Caco-2 (cell line): ENCODE data around the gene SP8. TPM values are rescaled to one million over a fixed set of nuclear protein-coding genes. Genes with fewer than 3 reads are reported as not detected.

Experiments used
- BruUV-seq: library from RNA; stranded (reverse); fragments of 400-500 nt; replicated peaks from 2 replicates; lab custom pipeline; 2021; lab: Mats Ljungman, UMichigan
- CTCF ChIA-PET: fragments of 300-600 bp; sonication (Branson Sonifier 250); formaldehyde crosslinking; loops from one replicate; lab custom pipeline; 2022; ENCODE audit warnings: antibody characterized with exemption; lab: Charles Lee
- POLR2A ChIA-PET: fragments of 300-600 bp; sonication (Branson Sonifier 250); formaldehyde crosslinking; loops from one replicate; lab custom pipeline; 2022; ENCODE audit warnings: antibody characterized with exemption; lab: Charles Lee
- DNase-seq, 2 experiments: peaks; one replicate each; pipeline versions ENCODE4 v3.0.0 to v3.0.0-alpha.2; 2020 to 2022
- H3K27me3 ChIP-seq: replicated peaks from 2 replicates; pipeline ENCODE4 v1.6.0; 2011; ENCODE audit warnings: low read length; ENCODE audit not compliant: control insufficient read depth, insufficient read depth
- H3K36me3 ChIP-seq: 2 replicates; pipeline ENCODE4 v1.5.1; 2011; ENCODE audit warnings: low read length; ENCODE audit not compliant: control insufficient read depth, insufficient read depth
- H3K4me1 ChIP-seq: fragments of 250-450 bp; sonication (Bioruptor Pico); 2 replicates; pipeline ENCODE4 v1.5.1; 2020; ENCODE audit warnings: mild to moderate bottlenecking
- H3K4me3 ChIP-seq: 2 replicates; pipeline ENCODE4 v1.5.1; 2011; ENCODE audit warnings: low read depth, mild to moderate bottlenecking, control low read depth, low read length
- H3K9me3 ChIP-seq: fragments of 250-450 bp; sonication (Bioruptor Pico); 2 replicates; pipeline ENCODE4 v1.5.1; 2020; ENCODE audit warnings: mild to moderate bottlenecking, moderate library complexity
- H3K27ac Mint-ChIP-seq: one replicate; pipeline ENCODE4 v1.8.0; 2022; ENCODE audit warnings: mixed read lengths; ENCODE audit not compliant: unreplicated experiment
- H3K27me3 Mint-ChIP-seq: one replicate; pipeline ENCODE4 v1.8.0; 2022; ENCODE audit warnings: mixed read lengths; ENCODE audit not compliant: insufficient read depth, unreplicated experiment
- H3K36me3 Mint-ChIP-seq: one replicate; pipeline ENCODE4 v1.8.0; 2022; ENCODE audit warnings: mild to moderate bottlenecking, mixed read lengths; ENCODE audit not compliant: insufficient read depth, unreplicated experiment
- H3K4me1 Mint-ChIP-seq: one replicate; pipeline ENCODE4 v1.8.0; 2022; ENCODE audit warnings: low read depth, mixed read lengths; ENCODE audit not compliant: unreplicated experiment
- H3K4me3 Mint-ChIP-seq: one replicate; pipeline ENCODE4 v1.8.0; 2022; ENCODE audit warnings: mild to moderate bottlenecking, moderate library complexity, mixed read lengths; ENCODE audit not compliant: unreplicated experiment
- H3K9me3 Mint-ChIP-seq: one replicate; pipeline ENCODE4 v1.8.0; 2022; ENCODE audit warnings: mixed read lengths; ENCODE audit not compliant: unreplicated experiment
- intact Hi-C: fragments of 100-400 bp; cut with micrococcal nuclease; formaldehyde crosslinking; loops from one replicate; pipeline ENCODE4 v1.10.0; 2022; ENCODE audit not compliant: unreplicated experiment
- total RNA-seq: library from RNA; stranded (reverse); gene quantifications from 2 replicates; pipeline ENCODE4 v1.2.3, GENCODE V29; 2022
- TF ChIP-seq, protein P1 (sequence below), 2 experiments: fragments of 200-600 bp in 1 of 2; IDR thresholded peaks; 1 replicate in 1 of 2; 2 replicates in 1 of 2; pipeline versions ENCODE4 v1.5.1 to v1.8.0; 2011 to 2022; ENCODE audit warnings: antibody characterized with exemption in 1 of 2, control low read depth in 1 of 2, inconsistent platforms in 1 of 2, low read depth in 1 of 2, low read length in 1 of 2, mild to moderate bottlenecking in 1 of 2, moderate library complexity in 1 of 2; ENCODE audit not compliant: insufficient read depth in 1 of 2, severe bottlenecking in 1 of 2, unreplicated experiment in 1 of 2

The SP8 gene
- total RNA-seq, 1 experiment from 2014 or later, result 13.2 TPM

DNA sequence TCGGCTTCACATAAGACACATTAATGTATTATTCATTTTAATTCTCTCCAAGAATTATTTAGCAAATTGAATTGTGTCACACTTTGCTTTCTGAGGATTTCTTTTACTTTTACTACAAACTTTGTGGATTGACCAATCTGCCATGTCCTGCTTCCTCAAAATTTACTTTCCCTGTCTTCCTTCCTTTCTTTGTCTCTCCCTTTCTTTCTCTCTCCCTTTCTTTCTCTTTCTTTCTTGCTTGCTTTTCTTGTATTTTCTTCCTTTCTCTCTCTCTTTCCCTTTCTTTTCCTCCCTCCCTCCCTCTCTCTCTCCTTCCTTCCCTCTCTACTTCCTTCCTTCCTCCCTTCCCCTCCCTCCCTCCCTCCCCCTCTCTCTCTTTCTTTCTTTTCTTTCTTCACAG lies 37.8 kb downstream of the SP8 start:
- Mint-ChIP-seq H3K4me3 (no peak overlapping the region), H3K27me3 (no peaks in the 10 kb centered on the region), H3K4me1 (peaks cover 26% of the 10 kb centered on the region), H3K9me3 (no peaks in the 10 kb centered on the region), H3K27ac (no peak overlapping the region), H3K36me3 (no peaks in the 10 kb centered on the region)
- no peak overlapping the region for H3K4me3 ChIP-seq
- peaks cover 28% of the 10 kb centered on the region for H3K4me1 ChIP-seq
- no TSS peak for BruUV-seq
- TF ChIP-seq, protein P1, sequence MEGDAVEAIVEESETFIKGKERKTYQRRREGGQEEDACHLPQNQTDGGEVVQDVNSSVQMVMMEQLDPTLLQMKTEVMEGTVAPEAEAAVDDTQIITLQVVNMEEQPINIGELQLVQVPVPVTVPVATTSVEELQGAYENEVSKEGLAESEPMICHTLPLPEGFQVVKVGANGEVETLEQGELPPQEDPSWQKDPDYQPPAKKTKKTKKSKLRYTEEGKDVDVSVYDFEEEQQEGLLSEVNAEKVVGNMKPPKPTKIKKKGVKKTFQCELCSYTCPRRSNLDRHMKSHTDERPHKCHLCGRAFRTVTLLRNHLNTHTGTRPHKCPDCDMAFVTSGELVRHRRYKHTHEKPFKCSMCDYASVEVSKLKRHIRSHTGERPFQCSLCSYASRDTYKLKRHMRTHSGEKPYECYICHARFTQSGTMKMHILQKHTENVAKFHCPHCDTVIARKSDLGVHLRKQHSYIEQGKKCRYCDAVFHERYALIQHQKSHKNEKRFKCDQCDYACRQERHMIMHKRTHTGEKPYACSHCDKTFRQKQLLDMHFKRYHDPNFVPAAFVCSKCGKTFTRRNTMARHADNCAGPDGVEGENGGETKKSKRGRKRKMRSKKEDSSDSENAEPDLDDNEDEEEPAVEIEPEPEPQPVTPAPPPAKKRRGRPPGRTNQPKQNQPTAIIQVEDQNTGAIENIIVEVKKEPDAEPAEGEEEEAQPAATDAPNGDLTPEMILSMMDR (IDR thresholded peaks at IDR 0.05; ENCODE audit: insufficient read depth in 1 of 2, low read depth in 1 of 2, low read length in 1 of 2, severe bottlenecking in 1 of 2, unreplicated experiment in 1 of 2), result no peak
- no peaks in the 10 kb centered on the region for H3K27me3 ChIP-seq
- H3K36me3 ChIP-seq, result no peaks in the 10 kb centered on the region
- intact Hi-C loops, result no loop called here
- no peak for DNase-seq
- H3K9me3 ChIP-seq, result no peaks in the 10 kb centered on the region
- POLR2A ChIA-PET, result no interaction called here
- CTCF ChIA-PET, result no interaction called here

DNA sequence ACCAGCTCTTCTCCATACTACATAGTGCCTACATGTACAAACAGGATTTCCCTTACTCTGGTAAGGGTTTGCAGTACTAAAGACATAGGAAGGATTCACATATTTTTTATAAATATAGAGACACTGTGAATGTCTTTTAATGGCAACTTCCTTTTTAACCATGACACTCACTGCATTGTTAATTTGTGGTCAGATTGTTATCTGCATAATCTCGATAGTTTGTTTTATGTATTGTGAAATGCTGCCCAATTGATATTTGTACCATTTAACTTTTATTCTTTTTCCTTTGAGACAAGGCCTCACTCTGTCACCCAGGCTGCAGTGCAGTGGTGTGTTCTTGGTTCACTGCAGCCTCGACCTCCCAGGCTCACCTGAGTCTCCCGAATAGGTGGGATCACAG lies 39.7 kb downstream of the SP8 start:
- Mint-ChIP-seq H3K27ac (no peak overlapping the region), H3K4me3 (no peak overlapping the region), H3K36me3 (no peaks in the 10 kb centered on the region), H3K27me3 (no peaks in the 10 kb centered on the region), H3K9me3 (no peaks in the 10 kb centered on the region), H3K4me1 (peaks cover 37% of the 10 kb centered on the region)
- DNase-seq, result no peak
- ChIA-PET CTCF (no interaction called here), POLR2A (no interaction called here)
- intact Hi-C loops, result no loop called here
- Histone ChIP-seq H3K4me1 (peaks cover 47% of the 10 kb centered on the region), H3K9me3 (no peaks in the 10 kb centered on the region), H3K36me3 (no peaks in the 10 kb centered on the region), H3K27me3 (no peaks in the 10 kb centered on the region), H3K4me3 (no peak overlapping the region)
- TF ChIP-seq, protein P1 (IDR thresholded peaks at IDR 0.05; ENCODE audit: insufficient read depth in 1 of 2, low read depth in 1 of 2, low read length in 1 of 2, severe bottlenecking in 1 of 2, unreplicated experiment in 1 of 2), result no peak
- no TSS peak for BruUV-seq

DNA sequence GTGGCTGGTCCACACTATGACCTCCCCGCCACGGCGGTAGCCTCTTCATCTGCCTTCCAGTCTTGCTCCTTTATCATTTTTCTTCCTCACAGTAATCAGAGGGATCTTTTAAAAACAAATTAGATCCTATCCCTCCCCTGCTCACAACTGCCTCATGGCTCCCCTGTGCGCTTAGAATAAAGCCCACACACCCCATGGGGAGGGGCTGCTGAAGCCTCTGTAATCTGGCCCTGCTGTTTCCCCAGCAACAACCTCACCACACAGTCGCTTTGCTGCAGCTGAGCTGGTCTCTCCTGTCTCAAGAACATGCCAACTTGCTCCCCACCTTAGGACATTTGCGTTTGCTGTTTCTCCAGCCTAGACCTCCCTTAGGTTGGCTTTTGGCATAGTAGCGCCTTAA lies 41.0 kb downstream of the SP8 start:
- TF ChIP-seq, protein P1 (IDR thresholded peaks at IDR 0.05; ENCODE audit: insufficient read depth in 1 of 2, low read depth in 1 of 2, low read length in 1 of 2, severe bottlenecking in 1 of 2, unreplicated experiment in 1 of 2), result no peak
- no peak overlapping the region for H3K27ac Mint-ChIP-seq
- no peaks in the 10 kb centered on the region for H3K36me3 Mint-ChIP-seq
- H3K27me3 ChIP-seq, result no peaks in the 10 kb centered on the region
- H3K9me3 ChIP-seq, result no peaks in the 10 kb centered on the region
- DNase-seq, result no peak
- intact Hi-C loops, result no loop called here
- no peak overlapping the region for H3K4me3 Mint-ChIP-seq
- BruUV-seq, result no TSS peak
- H3K9me3 Mint-ChIP-seq, result no peaks in the 10 kb centered on the region
- H3K4me1 ChIP-seq, result peaks cover 48% of the 10 kb centered on the region
- CTCF ChIA-PET, result interaction anchor here (0.6 to 1.4 kb wide), 2 partner anchors 30 to 45 kb away, joined by 3 to 4 read pairs; no protein-coding TSS in a partner anchor
- H3K36me3 ChIP-seq, result no peaks in the 10 kb centered on the region
- H3K4me3 ChIP-seq, result no peak overlapping the region
- POLR2A ChIA-PET, result no interaction called here
- peaks cover 44% of the 10 kb centered on the region for H3K4me1 Mint-ChIP-seq
- no peaks in the 10 kb centered on the region for H3K27me3 Mint-ChIP-seq
